ENCODE measurements around the gene NXNL1. TPM values are rescaled to one million over a fixed set of nuclear protein-coding genes. Genes with fewer than 3 reads are reported as not detected.

Gene NXNL1
- total and polyA plus RNA-seq, 2 of the 8 experiments (the other 6 are each of a cell fraction or from before 2014, with no cell fraction given) = not detected

DNA sequence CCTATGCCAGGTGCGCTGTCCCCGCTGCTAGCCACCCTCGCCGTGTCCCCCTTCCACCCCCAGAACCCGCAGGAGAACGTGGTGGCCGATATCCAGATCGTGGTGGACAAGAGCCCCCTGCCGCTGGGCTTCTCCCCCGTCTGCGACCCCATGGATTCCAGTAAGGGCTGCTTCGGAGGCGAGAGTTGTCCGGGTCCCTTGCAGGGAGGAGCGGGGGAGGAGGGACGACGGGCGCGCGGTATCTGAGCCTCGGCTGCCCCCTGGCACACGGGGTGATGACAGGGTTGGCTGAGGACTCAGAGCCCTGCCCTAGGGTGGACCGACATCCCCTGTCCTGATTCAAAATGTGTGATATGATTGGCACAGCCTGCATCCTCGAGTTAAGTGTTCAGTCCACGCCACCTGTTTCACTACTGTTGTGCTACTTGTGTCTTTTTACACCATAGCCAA is 40.2 kb downstream of the NXNL1 start (continued):
- TF ChIP-seq, protein P1, sequence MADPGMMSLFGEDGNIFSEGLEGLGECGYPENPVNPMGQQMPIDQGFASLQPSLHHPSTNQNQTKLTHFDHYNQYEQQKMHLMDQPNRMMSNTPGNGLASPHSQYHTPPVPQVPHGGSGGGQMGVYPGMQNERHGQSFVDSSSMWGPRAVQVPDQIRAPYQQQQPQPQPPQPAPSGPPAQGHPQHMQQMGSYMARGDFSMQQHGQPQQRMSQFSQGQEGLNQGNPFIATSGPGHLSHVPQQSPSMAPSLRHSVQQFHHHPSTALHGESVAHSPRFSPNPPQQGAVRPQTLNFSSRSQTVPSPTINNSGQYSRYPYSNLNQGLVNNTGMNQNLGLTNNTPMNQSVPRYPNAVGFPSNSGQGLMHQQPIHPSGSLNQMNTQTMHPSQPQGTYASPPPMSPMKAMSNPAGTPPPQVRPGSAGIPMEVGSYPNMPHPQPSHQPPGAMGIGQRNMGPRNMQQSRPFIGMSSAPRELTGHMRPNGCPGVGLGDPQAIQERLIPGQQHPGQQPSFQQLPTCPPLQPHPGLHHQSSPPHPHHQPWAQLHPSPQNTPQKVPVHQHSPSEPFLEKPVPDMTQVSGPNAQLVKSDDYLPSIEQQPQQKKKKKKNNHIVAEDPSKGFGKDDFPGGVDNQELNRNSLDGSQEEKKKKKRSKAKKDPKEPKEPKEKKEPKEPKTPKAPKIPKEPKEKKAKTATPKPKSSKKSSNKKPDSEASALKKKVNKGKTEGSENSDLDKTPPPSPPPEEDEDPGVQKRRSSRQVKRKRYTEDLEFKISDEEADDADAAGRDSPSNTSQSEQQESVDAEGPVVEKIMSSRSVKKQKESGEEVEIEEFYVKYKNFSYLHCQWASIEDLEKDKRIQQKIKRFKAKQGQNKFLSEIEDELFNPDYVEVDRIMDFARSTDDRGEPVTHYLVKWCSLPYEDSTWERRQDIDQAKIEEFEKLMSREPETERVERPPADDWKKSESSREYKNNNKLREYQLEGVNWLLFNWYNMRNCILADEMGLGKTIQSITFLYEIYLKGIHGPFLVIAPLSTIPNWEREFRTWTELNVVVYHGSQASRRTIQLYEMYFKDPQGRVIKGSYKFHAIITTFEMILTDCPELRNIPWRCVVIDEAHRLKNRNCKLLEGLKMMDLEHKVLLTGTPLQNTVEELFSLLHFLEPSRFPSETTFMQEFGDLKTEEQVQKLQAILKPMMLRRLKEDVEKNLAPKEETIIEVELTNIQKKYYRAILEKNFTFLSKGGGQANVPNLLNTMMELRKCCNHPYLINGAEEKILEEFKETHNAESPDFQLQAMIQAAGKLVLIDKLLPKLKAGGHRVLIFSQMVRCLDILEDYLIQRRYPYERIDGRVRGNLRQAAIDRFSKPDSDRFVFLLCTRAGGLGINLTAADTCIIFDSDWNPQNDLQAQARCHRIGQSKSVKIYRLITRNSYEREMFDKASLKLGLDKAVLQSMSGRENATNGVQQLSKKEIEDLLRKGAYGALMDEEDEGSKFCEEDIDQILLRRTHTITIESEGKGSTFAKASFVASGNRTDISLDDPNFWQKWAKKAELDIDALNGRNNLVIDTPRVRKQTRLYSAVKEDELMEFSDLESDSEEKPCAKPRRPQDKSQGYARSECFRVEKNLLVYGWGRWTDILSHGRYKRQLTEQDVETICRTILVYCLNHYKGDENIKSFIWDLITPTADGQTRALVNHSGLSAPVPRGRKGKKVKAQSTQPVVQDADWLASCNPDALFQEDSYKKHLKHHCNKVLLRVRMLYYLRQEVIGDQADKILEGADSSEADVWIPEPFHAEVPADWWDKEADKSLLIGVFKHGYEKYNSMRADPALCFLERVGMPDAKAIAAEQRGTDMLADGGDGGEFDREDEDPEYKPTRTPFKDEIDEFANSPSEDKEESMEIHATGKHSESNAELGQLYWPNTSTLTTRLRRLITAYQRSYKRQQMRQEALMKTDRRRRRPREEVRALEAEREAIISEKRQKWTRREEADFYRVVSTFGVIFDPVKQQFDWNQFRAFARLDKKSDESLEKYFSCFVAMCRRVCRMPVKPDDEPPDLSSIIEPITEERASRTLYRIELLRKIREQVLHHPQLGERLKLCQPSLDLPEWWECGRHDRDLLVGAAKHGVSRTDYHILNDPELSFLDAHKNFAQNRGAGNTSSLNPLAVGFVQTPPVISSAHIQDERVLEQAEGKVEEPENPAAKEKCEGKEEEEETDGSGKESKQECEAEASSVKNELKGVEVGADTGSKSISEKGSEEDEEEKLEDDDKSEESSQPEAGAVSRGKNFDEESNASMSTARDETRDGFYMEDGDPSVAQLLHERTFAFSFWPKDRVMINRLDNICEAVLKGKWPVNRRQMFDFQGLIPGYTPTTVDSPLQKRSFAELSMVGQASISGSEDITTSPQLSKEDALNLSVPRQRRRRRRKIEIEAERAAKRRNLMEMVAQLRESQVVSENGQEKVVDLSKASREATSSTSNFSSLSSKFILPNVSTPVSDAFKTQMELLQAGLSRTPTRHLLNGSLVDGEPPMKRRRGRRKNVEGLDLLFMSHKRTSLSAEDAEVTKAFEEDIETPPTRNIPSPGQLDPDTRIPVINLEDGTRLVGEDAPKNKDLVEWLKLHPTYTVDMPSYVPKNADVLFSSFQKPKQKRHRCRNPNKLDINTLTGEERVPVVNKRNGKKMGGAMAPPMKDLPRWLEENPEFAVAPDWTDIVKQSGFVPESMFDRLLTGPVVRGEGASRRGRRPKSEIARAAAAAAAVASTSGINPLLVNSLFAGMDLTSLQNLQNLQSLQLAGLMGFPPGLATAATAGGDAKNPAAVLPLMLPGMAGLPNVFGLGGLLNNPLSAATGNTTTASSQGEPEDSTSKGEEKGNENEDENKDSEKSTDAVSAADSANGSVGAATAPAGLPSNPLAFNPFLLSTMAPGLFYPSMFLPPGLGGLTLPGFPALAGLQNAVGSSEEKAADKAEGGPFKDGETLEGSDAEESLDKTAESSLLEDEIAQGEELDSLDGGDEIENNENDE (IDR thresholded peaks at IDR 0.05; ENCODE audit: insufficient replicate concordance, low read length) = no peak
- no peak for TF ChIP-seq TCF12 (IDR thresholded peaks at IDR 0.05; ENCODE audit: low read depth, low read length)
- no peak for TF ChIP-seq SIX5 (IDR thresholded peaks at IDR 0.05; ENCODE audit: low read depth, low read length)
- TF ChIP-seq BCL11A (IDR thresholded peaks at IDR 0.05; ENCODE audit: low read depth in 2 of 2, low read length in 2 of 2) = no peak
- TF ChIP-seq CTBP2 (IDR thresholded peaks at IDR 0.05; ENCODE audit: borderline replicate concordance, insufficient read depth, insufficient read length, low read length) = no peak
- TF ChIP-seq, protein P2, sequence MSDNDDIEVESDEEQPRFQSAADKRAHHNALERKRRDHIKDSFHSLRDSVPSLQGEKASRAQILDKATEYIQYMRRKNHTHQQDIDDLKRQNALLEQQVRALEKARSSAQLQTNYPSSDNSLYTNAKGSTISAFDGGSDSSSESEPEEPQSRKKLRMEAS (IDR thresholded peaks at IDR 0.05) = 0 out of 2 replicates have a peak, but pooled peaks have one; percentile 41
- no peak for TF ChIP-seq FOSL1 (IDR thresholded peaks at IDR 0.05; ENCODE audit: insufficient read depth, low read depth, low read length)
- 0 out of 3 replicates have a peak, but pooled peaks of 1 of the 2 experiments have one; percentile 6 for TF ChIP-seq POLR2A (IDR thresholded peaks at IDR 0.05; ENCODE audit: control extremely low read depth in 1 of 2, low read depth in 2 of 2, low read length in 2 of 2)
- TF ChIP-seq RBBP5 (IDR thresholded peaks at IDR 0.05; ENCODE audit: borderline replicate concordance, low read depth, low read length) = no peak; the same call in 1 of the 2 replicates
- TF ChIP-seq TEAD4 (IDR thresholded peaks at IDR 0.05; ENCODE audit: low read depth, low read length) = no peak
- peak; percentile 9; the same call in 1 of the 2 replicates for TF ChIP-seq CREB1 (IDR thresholded peaks at IDR 0.05)

Data from H1 (cell line).